Measurements from ENCODE around the gene CEP192.

DNA sequence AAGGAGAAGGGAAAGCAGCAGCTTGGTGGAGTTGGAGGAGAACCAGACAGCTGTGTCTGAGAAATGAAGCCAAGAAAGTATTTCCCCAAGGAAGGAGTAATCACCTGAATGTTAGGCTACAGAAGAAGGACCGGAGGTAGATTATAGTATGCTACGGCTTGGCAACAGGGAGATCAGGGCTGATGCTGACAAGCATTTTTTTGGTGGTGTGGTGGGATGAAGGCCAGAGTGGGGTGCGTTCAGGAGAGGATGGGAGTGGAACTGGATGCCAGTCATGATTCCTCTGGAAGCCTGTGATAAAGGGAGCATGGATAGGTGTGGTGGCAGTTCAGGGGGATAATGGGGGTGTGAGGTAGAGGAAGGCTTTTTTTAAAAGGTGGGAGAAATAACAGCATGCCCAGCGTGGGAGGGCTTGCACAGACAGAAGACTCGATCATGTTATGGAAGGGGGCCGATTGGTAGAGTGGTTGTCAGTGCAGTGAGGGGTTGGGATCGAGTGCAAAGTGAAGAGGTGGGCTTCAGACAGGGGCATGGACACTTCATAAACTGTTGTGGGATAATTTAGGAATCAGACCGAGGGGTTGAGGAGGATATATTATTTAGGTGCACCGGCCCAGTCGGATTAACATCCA, 5.6 kb downstream of the CEP192 start:
- TF ChIP-seq POLR2A (IDR thresholded peaks at IDR 0.05; ENCODE audit: low read depth, low read length) (no peak), TAF1 (IDR thresholded peaks at IDR 0.05; ENCODE audit: borderline replicate concordance, low read depth, low read length) (no peak), POLR2AphosphoS5 (IDR thresholded peaks at IDR 0.05; ENCODE audit: low read depth, low read length) (no peak)
